Hindlimb muscle (tissue), 1 donor: ENCODE results near the gene SCNN1G. TPM values are rescaled to one million over a fixed set of nuclear protein-coding genes. Genes with fewer than 3 reads are reported as not detected.

Experiments
- DNase-seq: peaks from one replicate; pipeline ENCODE4 v3.0.0-alpha.2; 2013
- polyA plus RNA-seq: library from polyadenylated mRNA; unstranded; fragments of 120-200 nt; gene quantifications from one replicate; pipeline ENCODE4 v1.2.1, GENCODE V29; 2013; ENCODE audit not compliant: insufficient read length

The SCNN1G gene
- polyA plus RNA-seq, 1 donor: not detected

DNA sequence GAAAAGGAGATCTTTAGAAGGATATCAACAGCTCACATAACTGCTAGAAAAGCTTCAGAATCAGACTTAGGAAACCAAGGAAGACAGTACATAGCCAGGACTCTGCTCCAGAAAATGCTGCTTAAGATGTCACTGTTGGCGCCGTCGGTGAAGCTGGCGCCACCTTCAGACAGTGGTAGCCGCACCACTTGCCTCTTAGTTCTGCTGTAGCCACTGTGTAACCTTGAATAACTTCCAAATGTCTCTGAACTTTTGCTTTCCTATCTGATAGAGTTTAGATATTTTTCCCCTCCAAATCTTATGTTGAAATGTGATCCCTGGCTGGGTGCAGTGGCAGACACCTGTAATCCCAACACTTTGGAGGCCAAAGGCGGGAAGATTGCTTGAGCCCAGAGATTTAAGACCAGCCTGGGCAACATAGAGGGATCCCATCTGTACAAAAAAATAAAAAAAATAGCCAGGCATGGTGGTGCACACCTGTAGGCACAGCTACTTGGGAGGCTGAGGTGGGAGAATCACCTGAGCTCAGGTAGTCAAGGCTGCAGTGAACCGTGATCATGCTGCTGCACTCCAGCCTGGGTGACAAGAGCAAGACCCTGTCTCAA is 27.0 kb upstream of the SCNN1G start:
- no peak for DNase-seq

DNA sequence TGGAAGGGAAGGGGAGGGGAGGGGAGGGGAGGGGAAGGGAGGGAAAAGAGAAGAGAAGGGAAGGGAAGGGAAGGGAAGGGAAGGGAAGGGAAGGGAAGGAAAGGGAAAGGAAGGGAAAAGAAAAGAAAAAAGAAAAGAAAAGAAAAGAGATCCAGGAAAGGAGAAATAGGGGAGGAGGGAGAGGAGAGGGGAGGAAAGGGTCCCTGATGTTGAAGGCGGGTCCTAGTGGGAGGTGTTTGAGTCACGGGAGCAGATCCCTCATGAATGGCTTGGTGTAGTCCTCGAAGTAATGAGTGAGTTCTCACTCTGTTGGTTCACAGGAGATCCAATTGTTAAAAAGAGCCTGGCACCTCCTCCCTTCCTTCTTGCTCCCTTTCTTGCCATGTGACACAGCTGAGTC is 26.4 kb upstream of the SCNN1G start:
- no peak for DNase-seq

DNA sequence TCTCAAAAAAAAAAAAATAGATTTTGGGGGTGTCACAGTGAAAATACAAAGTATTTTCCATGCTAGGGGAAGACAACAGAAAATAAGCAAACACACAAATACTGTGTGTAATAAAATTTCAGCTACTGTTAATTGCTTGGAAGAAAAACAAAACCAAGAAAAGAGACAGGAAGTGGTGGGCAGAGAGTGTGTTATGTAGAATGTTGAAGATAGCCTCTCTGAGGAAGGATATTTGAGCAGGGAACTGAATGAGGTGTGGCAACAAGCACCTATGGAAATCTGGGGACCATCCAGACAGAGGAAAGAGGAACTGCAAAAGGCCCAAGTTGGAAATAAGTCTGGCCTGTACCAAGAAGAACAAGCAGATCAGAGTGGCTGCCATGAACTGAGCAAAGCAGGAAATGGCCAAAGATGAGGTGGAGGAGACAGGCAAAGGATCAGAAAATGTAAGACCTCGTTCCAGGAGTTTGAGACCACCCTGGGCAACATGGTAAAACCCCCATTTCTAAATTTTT is 25.5 kb upstream of the SCNN1G start:
- DNase-seq: no peak

DNA sequence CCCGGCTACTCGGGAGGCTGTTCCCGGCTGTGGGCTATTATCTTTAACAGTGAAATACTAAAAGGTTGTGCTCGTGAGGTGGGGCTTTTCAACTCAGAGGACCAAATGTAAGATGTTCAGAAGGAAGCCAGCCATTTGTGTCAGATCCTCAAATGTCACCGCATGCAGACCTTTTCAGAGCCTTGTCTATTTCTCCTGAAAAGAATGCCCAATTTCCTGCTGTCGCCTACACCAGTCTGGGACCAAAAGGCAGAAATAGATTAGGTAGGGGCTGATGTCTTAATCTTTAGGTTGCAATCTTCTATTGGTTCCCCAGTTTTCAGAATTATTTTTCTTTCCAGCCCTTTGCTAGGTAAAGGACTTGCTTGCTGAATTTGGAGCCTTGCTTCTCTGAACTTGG is 24.4 kb upstream of the SCNN1G start:
- no peak for DNase-seq

DNA sequence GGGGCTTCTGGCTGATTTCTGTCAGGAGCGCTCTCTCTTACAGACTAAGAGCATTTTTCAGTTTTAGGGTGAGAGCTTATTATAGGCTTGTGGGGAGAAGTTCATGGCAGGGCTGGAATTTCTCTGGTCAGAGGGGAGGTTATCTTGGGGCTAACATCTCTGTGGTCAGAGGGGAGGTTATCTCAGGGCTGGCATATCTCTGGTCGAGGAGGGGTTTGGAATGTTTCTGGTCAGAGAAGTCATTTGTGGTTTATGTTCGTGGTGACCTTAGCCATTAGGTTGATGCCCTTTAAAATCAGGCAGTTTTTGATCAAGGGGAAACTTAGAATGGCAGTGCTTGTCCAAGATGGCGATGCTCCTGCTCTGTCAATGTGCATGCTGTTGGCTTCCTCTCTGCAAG is 22.5 kb upstream of the SCNN1G start:
- DNase-seq: no peak

DNA sequence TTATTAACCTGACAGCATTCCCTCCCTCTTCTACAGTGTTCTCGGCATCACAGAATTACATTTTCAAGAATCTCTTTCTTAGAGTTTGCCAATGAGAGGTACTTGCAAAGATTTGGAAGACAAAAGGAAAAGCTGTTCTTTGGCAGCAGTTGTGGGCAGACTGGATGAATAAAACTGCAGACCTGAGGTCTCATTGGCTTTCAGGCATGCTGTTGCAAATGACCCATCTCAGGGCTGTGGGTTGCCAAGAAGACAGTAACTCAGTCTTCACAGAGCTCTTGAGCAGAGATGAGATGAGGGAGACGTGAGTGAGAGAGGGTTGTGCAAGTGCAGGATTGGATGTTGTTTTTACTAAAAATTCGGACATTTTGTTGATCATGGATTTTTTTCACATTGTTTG is 22.0 kb upstream of the SCNN1G start:
- peak; percentile 13 for DNase-seq

DNA sequence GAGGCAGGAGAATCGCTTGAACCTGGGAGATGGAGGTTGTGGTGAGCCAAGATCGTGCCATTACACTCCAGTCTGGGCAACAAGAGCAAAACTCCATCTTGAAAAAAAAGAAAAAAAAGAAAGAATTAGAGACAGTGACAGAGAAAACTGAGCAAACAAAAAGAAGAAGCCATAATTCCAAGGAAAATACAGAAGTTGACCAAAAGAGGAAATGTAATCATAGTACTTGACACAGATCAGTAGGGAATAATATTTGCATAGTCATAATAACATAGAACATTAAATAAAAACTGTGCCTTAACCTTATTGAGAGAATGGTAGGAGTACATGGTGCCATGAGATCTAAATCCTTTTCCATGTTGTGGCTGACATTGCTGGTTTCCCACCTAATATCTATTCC is 18.6 kb upstream of the SCNN1G start:
- DNase-seq: no peak

DNA sequence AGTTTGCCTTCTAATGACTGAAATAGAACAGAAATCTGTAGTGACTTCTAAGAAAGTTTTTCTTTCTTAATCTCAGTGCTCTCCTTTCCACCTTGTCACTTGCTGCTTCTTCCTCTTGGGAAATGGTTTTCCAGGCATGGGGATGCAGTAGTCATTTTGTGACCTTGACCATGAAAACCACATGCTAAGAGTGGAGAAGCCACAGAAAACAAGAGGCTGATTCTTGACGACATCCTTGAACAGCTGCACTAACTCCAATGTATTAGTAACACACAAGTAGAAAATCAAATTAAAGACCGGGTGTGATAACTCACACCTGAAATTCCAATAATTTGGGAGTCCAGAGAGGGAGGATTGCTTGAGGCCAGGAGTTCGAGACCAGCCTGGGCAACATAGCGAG is 17.8 kb upstream of the SCNN1G start:
- DNase-seq: no peak

DNA sequence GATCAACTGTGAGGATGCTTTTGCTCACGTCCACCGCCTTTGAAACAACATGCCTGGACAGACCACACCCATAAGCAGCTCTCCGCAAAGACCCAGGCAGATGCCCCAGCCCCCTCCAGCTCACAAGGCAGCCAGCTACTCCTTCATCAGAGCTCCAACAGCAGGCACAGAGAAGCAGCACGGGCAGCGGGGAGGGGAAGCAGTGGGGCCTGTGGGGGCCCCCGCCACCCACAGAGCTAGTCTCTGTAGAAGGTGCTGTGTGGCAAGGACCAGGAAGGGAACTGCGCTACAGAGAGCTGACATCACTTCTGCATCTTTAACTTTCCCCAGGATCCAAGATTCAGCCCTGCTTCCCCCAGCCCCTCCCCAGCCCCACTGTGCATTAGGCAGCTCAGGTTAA is 10.0 kb upstream of the SCNN1G start:
- no peak for DNase-seq

DNA sequence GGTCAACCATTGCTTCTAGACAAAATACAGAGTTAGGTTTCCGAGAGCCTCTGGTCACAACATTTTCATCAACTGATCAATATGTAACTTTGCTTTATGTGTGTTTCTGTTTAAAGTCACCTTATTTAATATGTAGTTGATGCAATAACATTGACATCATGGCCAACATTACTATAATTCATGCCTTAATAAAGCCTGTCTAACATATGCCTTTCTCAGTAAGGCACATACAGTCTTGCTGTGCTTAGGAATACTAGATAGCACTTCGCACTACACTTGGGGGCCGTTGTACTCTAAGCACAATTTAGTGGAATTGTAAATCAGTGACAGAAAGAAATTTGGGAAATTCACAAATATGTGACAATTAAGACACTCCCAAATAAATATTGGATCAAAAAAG is 9.6 kb upstream of the SCNN1G start:
- DNase-seq: no peak

DNA sequence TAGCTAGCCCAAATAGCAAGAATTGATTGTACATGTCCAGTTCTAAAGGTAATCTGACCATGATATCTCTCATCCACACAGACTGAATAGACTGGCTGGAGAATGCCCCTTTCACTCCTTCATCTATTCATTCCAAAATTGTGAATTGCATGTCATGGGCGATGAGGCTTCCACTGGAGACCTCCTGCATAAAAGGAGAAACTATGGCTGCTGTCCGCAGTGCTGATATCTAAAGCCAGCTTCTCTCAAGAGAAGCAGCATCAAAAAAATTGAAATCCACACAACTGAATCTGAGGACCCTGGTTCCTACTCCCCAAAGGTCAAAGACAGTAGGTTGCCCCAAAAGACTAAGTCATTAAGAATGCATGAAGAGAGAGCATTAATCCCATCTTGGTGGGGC is 7.9 kb upstream of the SCNN1G start:
- DNase-seq: no peak

DNA sequence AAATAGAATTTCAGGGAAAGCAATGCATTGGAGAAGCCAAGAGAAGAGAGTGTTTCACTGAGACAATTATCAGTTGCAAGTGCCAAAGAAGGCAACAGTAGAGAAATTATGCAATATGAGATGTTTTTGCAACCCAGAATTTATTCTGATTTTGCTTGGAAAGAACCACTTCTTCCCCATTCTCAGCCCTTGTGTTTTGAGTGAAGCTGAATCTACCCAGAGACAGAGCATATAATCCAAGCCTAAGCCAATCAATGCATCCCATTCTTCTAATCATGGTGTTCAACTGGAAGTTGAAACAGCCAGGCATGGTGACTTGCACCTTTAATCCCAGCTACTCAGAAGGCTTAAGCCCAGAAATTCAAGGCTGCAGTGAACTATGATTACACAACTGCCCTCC is 6.9 kb upstream of the SCNN1G start:
- no peak for DNase-seq

DNA sequence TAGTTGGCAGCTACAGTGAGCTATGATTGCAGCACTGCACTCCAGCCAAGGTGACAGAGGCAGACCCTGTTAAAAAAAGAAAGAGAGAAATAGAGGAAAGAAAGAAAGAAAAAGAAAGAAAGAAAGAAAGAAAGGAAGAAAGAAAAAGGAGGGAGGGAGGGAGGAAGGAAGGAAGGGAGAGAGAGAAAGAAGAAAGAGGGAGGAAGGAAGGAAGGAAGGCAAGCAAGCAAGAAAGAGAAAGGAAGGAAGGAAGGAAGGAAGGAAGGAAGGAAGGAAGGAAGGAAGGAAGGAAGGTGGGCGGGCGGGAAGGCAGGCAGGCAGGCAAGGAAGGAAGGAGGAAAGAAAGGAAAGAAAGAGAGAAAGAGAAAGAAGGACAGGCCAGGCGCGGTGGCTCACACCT is 1.0 kb upstream of the SCNN1G start:
- DNase-seq: no peak

DNA sequence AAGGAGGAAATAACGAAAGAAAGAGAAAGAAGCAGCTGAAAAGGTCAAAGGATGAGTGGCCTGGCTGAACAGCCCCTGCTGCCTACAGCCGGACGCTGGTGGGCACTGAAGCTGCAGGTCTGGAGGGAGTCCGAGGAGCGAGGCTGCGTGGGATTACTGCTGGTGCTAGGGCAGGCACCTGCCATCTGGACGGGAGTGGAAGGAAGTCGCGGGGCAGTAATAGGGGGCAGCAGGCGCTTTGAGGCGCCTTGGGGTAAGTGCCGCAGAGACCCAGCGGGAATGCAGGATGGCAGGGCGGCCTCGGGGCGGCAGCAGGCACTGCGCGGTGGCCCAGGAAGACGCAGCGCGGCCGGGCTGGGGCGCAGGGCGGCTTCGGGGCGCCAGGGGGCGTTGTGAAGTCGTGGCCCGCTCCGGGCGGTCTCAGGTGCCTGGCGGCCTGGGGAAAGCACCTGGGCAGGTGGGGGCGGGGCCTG is 303 bp upstream of the SCNN1G start:
- peak; percentile 16 for DNase-seq

DNA sequence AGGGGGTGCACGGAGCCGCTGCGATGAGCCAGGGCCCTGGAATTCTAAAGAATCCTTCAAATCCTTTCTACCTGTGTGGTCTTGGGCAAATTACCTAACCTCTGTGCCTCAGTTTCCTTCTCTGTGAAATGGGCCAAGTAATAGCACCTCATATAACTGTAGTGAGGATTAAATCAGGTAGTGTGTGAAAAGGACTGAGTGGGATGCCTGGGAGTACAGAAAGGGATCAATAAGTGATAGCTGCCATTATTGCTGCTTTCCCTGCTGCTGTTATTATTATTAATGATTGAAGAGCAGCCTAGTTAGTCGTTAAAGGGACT is 958 bp downstream of the SCNN1G start:
- DNase-seq: no peak

DNA sequence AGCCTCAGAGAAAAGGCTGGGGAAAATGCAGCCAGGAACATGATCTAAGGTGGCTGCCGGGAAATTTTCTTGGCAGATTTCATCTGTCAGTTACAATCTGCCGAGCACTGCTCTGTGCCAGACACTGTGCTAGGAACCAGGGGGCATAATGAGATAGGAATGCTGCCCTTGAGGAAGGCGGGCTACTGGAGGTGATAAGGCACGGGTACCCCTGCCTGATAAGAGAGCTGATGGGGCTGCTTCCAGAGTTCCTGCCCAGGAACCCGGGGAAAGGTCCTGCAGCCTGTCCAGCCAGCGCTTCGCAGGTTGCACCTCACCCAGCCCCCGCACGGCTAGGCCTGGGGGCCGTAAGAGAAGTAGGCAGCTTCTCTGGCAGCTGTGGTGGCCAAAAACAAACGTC is 3.1 kb downstream of the SCNN1G start:
- DNase-seq: no peak

DNA sequence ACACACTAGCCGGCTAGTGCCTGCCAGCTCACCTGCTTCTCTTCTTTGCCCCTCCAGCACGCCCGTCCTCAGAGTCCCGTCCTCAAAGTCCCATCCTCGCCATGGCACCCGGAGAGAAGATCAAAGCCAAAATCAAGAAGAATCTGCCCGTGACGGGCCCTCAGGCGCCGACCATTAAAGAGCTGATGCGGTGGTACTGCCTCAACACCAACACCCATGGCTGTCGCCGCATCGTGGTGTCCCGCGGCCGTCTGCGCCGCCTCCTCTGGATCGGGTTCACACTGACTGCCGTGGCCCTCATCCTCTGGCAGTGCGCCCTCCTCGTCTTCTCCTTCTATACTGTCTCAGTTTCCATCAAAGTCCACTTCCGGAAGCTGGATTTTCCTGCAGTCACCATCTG is 3.6 kb downstream of the SCNN1G start:
- no peak for DNase-seq

DNA sequence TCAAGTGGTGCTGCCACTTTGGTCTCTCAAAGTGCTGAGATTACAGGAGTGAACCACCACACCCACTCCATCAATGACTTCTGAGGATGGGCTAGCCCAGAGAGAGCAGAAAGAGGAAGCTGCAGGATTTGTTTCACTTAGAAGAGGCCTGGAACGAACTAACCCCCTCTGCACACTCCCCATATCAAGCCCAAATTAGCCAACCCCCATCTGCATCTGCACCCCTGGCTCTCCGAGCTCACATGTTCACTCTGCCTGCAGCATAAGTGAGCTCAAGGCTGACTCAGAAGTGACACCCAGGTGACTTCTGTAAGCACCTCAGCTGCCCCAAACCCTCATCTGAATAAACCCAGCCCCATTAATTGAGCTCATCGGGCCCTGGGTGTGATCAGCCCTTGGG is 4.8 kb downstream of the SCNN1G start:
- DNase-seq: no peak

DNA sequence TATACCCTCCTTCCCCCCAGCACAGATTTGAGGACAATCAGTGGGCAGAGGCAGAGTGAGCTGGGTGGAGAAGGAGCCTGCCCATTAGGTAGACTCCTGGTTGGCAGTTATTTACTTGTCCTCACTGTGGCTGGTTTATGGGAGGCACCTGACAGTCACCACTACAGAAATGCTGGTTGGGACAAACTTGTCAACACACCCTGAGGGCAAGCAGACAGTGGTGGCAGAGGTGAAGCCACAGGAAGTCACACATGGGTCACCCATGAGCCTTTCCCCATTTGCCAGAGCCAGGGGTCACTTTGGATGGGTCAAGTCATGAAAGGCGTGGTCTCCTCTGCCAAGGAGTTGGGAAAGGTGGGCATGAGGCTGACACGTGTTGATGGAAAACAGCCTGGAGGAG is 6.4 kb downstream of the SCNN1G start:
- DNase-seq: no peak

DNA sequence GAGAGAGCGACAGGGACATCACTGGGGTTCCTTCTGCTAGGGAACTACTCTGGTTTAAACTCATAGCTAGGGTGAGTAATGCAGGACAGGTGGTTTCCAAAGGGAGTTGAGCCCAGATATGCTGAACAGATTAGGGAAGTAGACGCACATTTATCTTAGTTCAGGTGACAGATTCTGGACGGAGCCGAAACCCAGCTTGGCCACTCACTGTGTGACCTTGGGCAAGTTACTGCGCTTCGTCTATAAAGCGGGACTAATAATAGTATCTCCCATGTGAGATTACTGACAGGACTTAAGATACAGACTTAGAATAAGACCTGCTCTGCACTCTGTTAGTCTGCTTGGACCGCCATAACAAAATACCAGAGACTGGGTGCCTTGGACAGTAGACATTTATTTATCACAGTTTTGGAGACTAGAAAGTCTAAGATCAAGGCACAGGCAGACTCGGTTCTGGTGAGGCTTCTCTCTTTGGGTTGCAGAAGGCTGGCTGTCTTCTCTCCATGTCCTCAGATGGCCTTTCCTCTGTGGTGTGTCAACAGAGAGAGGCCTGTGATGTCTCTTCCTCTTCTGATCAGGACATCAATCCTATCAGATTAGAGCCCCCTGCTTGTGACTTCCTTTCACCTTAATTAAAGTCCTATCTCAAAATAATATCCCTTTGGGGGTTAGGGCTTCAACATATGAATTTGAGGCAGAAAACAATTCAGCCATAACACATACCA is 12.1 kb downstream of the SCNN1G start:
- no peak for DNase-seq

DNA sequence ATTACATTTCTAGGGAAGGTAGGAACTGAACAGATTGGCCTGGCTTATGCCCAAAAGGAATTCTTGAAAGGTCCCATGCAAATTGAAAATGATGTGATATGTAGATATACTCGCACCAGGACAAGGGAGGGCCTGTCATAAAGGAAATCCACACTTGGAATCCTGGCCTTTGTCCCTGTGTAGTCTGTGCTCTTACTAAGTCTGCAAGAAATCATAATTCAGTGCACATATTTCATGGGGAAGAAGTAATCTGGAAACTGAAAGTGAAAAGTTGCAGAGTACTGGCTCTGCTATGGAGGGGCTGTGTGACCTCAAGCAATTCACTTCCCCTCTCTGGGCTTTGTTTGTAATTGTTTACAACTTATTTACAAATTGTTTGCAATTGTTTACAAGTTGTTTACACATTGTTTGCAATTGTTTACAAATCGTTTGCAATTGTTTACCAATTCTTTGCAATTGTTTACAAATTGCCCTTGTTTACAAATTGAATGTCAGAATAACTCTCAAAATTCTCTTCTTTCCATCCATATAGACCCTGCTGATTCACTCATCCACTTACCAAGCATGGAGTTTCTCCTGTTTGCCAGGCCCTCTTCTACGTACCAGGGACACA is 12.9 kb downstream of the SCNN1G start:
- DNase-seq: no peak

DNA sequence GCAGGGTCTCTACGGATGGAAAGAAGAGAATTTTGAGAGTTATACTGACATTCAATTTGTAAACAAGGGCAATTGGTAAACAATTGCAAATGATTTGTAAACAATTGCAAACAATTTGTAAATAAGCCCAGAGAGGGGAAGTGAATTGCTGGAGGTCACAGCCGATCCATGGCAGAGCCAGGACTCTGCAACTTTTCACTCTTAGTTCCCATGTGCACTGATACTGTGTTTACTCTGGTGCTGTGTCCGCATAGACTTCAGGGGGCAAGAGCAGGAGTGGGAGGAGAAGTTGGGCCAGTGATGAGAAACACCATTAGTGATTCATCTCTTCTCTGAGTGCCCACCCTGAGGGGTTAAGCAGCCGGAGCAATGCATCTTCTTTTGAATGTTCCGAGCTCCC is 14.0 kb downstream of the SCNN1G start:
- no peak for DNase-seq

DNA sequence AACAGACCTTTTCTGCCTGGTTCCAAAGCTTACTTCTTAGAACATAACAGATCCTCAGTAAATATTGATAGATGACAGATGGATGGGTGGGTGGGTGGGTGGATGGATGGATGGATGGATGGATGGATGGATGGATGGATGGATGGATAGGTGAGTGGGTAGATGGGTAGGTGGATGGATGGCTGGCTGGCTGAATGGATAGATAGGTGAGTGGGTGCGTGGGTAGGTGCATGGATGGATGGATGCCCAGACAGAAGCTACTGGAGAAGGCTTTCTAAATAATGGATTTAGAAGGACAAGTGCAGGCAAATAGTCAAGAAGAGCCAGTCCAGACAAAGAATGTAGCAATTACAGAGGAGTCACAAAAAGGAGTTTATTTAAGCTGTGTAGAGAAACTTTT is 19.6 kb downstream of the SCNN1G start:
- DNase-seq: no peak

DNA sequence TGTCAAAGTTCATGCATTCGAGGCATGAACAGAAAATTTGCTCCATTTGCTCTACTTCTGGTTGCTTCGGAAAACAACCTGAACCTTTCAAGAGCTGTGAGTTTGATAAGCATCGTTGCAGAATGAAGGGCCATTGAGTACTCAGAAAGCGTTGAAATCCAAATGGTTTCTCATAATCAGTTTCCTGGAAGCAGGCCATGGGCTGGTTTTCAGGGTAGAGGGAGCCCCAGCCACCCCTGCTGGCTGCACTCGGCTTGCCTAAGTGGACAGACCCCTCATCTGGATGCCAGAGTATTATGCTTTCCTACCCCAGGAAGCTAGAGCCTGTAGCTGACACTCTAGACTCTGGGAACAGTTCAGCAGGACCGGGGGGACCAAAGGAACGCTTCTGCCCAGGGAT is 24.4 kb downstream of the SCNN1G start:
- no peak for DNase-seq
